HG02798 (cell line): Measurements from ENCODE around the gene SUSD6.
A peak's percentile ranks its signal among the peaks of the same experiment; 100 is the strongest.
"Not testable (repeated sequence)": the region's sequence is repeated elsewhere in the genome, so short reads cannot be mapped to it uniquely, and the experiment has no call there.

Experiments used
- ATAC-seq: cut with Tn5 transposase; IDR thresholded peaks from one replicate; pipeline ENCODE4 v1.9.1; 2021; ENCODE audit warnings: mild to moderate bottlenecking; ENCODE audit not compliant: unreplicated experiment, poor library complexity

Gene SUSD6

DNA sequence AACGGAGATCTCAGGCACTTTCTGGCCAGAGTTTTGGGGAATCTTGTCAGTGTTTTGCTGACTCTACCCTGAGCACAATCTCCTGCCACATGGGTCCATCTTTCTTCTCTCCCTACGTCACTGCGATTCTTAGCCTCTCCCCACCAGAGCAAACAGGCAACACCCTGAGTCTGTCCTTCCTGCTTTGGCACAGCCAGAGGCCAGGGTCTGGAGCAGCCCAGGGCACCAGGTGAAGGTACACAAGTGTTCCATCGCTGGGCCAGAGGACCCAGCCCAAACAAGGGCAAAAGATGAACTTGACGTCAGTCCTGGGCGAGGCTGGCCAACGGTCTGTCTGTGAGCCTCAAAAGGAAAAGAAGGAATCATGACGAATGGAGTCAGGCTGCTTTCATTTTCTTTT is 24.0 kb upstream of the SUSD6 start:
- ATAC-seq, result no peak

DNA sequence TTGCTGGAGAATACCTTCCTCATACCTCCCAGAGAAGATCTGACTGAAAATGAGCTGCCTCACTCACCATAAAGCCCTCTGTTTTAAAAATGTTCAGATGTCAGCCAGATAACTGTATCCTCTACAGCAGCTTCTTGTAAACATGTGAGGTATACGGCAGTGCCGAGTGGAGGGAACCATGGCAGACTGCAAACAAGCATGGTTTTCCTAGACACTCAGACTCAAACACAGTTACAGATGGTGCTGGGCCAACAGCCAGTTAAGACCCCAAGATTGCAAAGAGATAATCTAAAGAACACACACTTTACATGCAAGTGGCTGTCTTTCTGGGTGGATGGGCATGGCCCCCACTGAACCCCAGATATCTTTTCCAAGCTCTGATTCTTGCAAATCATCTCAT is 20.1 kb upstream of the SUSD6 start:
- ATAC-seq, result no peak

DNA sequence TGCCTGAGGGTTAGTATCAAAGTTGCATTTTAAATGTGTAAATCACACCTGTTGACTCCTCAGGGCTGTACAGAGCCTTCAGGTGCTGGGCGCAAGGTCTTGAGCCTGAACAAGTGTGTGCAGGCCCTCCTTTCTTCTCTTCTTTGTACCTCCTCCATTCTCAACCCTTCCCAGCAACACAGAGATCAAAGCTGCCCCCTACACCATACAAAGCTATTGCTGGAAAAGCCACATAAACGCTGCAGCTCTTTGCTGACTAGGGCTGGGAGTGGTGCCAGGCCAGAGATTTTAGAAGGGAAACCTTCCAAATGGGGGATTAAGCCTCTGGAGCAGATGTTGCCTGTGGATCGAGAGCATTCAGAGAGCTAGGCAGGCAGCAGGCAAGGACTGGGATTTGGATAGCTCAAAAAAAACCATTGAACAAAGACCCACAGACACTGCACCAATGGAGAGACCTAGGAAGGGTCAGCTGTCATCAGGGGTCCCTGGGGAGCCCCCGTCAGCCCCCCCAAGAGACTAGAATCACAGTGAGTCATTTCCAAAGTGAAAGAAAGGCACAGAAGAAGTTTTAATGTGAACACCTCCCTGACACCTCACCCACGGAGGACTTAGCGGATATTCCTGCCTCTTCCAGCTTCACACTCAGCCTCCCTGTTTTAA is 18.2 kb upstream of the SUSD6 start:
- ATAC-seq, result no peak

DNA sequence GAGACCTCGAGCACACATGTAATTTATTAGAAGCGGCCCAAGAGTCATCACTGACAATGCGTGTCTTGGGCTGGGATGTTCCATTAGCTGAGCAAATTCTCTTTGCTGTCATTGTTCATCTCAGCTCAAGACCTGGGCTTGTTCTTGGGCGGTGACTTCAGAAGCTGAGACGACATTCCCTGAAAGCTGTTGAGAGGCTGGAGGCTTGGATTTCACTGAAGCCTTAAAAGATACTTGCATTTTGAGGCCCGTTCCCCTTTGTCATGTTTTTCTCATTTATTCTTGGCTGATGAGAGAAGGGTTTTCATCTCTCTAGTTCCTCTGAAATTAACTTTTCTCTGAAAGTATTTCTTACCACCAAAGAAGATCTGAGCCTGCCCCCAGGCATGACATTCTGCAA is 16.6 kb upstream of the SUSD6 start:
- no peak for ATAC-seq

DNA sequence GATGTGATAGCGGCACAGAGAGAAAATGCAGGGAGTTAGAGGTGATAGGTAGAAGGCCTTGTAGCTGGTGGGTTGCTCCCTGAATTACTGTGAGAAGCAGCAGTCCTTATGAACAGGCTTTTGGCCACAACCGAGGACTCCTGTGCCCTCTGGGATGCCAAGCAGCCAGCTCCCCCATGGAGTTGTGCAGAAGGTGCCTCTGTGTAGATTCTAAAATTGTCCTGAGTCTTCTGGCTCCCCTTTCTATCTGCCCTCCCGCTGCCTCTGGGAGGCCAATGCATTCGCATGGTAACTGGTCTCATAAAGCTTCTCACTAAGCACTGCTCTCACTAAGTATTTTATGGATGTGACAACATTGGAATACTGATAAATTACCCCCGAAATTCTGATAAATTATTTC is 16.1 kb upstream of the SUSD6 start:
- ATAC-seq, result no peak

DNA sequence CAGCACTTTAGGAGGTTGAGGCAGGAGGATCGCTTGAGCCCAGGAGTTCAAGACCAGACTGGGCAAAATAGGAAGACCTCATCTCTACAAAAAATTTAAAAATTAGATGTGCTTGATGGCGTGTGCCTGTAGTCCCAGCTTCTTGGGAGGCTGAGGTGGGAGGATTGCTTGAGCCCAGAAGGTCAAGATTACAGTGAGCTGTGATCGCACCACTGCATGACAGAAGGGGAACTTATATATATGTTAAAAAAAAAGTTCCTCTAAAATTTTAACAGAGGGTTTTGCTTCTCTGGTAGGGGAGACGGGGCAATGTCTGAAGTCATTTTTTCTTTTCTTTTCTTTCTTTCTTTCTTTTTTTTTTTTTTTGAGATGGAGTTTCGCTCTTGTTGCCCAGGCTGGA is 12.0 kb upstream of the SUSD6 start:
- not testable (repeated sequence) for ATAC-seq

DNA sequence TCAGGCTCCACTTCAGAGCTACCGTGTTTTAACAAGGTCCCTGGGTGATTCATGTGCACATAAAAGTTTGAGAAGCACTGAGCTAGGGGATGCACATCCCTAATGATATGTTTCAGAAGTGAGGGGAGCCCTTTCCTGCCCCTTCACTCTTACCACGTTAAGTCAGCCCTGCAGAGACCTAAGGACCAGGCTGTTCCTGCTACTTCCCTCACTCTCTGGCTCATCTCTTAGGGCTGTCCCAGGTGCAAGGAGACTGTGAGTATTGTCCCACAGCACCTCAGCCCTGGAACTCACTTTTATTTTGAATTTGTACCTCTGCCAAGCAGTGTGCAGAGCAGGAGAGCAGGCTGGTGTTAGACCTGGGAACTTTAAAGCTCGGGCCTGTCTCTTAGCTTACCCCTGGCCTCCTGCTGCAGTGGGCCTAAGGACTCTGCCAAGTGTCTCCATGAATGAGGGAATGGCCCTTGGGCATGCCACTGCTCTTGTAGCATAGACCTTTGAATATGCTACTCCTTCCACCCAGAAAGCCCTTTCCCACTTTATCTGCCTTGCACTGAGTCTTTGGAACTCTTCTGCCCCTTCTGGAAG is 11.0 kb upstream of the SUSD6 start:
- ATAC-seq, result no peak

DNA sequence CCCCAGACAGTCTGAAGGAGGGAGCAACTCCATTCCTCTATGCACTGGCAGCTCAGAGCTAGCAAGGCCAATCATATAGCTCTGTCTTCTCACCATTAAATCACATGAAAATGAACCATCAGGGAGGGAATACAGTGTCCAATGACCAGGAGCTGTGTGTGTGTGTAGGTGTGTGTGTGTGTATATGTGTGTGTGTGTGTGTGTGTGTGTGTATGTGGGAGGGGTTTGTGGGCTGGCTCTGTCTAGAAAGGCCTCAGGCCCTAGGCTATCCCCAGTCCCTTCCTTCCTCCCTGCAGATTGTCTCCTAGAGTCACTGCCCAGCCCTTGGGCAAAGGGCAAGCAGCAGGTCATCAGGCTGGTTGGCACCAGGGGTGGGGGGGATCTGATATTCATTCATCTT is 5.7 kb upstream of the SUSD6 start:
- ATAC-seq, result no peak

DNA sequence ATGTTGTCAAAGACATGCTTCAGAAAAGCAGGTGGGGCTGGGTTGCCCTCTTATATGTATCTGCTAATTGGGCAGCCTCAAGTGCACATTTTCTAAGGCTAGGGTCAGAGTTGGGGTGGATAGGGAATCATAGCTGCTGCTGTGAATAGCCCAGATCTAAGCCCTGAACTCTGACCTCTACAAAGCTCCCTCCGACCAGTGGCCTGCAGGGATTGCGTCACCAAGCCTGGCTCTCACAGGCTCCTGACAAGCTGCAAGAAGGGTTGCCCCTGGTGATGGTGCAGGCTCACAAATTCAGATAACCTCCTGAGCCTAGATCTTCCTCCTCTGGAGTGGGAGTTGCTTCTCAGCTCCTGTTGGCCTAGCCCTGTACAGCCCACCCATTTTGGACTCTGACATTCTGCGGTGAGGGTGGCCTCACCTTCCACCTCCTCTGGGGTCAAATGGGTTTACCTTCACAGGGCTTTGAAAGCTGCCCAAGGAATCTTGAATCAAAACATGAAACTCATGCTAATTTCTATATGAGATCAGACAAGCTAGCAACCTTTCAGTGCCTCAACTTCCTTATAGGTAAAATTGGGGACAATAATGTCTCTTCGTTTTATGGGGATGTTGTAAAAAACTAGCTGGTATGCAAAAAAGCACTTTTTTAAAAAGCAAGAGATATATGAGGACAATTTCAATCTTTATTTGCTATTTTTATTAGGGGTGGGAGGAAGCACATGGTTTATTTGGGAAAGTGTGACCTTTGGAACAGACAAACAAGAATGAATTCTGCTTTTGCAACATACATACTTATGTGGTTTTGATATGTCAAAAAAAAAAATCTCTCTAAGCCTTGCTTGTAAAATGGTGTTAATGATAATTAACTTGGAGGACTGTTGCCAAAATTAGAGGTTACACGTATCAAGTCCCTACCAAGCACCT is 4.9 kb upstream of the SUSD6 start:
- ATAC-seq, result no peak

DNA sequence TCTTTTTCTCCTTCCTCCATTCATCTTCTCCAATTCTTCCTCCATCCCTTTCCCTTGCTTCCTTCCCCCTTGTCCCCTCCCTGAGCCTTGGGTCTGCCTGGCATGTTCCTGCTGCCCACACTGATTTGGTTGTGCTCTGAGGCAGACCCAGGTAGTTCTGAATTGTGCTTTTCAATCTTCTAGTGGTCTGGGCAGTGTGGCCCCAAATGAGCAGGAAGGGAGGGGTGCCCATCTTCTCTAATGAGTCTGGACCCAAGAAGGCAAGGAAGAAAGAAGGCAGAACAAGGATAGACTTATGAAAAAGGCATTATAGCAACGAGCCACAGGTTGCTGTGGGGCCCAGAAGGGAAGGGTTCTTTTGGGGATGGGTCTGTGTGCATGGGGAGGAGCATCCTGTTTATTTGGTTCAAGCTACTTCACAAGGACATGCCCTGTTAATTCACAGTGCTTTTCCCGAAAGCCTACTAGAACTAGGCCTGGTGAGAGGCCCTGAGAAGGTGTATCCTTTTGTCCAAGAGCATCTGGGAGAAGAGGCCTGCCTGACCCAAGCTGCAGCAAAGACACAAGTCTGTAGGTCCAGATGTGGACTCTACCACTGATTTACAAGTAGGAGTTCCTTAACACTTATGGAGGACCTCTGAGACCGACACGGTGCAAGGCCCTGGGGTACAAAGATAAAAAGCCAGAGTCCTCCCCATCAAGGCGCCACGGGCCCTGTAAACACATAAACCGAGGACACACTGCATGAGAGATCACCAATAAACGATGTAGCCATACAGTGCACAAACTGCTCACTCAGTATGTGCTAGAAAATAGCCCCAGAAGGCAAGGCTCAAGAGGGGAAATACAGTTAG is 1.1 kb upstream of the SUSD6 start:
- ATAC-seq, result no peak

DNA sequence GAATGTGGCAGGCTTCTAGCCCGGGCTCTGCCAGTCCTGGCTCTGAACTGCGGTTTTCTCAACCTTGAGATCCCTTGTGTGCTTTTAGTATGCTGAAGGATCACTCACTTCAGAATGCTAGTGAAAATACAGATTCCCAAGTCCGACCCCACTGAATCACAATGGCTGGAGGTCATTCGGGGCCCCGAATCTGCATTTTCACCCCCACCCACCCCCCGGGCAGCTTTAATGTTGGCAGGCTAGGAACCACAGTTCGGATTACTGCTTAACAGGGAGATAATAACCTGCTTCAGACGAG is 573 bp upstream of the SUSD6 start:
- no peak for ATAC-seq

DNA sequence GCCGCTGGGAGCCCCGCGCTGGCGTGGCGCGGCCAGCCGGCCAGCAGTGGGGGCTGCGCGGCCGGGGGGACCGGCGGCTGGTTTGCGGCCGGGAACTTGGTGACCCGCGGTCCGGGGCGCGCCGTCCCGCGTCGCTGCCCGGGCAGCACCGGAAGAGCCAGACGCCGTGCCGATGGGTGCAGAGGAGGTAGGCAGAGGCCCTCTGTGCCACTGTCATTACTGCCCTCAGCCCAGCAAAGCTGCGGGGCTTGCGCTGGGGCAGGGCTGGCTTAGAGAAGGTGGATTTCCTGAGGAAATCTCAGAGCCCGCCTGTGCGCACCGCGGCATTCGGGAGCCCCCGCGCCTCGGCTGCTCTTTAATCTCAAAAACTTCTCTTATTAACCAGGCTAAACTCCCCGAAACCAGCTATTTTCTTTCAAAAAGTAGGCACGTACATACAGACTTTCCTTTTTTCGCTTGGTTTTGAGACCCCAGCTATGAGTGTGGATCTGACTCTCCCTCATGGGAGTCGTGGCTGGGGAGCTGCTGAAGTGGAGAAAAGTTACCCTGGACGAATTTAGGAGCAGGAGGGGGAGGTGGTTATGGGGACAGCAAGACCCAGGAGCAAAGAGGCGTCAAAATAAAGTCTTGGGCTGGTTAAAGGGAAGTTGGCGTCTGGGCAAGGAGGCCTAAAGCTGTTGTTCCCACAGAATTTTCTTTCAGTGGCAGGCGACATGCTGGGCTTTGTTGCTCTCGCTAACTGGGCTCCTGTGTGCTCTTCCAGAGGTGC is 802 bp downstream of the SUSD6 start:
- peak; percentile 14 for ATAC-seq

DNA sequence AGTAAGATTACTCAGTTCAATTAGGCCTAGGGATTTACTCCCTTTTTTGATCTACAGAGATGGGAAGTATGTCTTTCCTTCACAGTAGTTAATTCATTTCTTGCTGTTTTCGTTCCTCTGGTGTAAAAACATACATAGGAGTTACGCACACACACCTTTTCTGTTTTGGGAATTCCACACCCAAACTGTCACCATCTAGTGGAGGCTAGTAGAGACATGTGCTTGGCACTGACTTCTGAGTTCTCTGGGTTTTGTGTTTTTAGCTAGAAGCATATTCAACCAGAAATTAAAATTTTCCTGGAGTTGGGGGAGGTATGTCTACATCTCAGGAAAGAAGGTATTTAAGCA is 1.4 kb downstream of the SUSD6 start:
- ATAC-seq, result no peak

DNA sequence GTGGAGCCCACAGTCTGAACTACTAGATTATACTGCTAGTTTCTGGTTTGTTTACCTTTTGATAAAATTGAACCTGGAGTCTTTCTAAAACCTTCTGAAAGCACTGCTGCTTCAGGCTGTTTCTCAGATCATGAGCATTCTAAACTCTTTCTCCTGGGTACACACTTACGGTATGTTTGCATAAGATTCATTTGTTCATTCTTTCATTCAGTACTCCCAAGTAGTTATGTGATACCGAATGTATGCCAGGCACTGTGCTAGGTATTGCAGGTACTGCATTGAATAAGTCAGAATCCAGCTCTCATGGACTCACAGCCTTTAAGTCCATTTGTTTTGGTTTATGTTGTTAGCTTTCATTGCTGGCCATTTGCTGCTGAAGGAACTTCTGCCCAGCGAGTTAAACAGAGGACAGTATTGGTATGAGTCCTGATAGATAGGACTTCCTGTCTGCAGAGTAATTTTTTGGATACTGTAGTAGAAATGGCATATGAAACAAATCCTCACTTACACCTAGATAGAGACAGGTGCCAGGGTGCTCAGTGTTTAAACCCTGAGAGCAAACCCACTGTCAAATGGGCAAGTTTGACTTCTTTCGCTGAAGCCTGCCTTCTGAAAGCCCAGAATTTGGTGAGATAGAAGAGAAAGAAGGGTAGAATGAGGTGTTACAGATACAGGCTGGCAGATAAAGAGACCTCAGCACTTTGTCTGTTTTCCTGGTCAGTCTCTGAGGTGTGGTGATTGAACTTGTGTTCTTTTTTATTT is 2.1 kb downstream of the SUSD6 start:
- no peak for ATAC-seq

DNA sequence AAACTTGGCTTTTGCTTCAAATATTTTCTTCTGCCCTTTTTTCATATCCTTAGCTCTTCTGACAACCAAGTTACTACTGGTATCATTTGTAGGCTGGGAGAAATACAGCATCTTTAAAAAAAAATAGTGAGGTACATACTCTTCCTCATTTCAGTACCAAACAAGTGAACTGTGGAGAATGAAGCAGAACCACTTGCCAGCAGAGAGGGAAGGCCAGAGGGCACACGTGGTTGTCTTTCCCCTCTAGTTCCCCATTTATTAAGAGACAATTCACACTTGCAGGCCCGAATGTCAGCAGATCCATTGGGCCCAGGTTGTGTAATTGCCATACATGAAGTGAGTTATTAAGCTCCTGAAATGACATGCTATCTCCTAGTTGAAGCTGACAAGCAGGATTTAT is 3.2 kb downstream of the SUSD6 start:
- no peak for ATAC-seq

DNA sequence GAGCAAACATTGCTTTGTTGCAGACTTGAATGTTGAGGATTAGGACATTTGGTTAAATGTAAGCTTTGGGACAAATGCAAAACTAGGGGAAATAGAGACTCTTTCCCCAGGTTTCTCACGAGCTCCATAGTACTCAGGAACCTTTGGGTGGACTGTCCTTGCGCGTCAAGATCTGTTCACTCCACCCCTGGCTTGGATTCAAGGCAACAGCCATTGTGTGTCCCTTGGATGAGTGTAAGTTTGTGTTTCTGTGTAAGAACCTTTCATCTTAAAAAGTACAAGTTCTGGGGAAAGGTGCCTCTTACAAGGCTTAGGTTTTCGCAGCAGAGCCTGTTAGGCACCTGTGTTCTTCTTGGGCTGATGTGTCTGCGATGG is 3.7 kb downstream of the SUSD6 start:
- no peak for ATAC-seq

DNA sequence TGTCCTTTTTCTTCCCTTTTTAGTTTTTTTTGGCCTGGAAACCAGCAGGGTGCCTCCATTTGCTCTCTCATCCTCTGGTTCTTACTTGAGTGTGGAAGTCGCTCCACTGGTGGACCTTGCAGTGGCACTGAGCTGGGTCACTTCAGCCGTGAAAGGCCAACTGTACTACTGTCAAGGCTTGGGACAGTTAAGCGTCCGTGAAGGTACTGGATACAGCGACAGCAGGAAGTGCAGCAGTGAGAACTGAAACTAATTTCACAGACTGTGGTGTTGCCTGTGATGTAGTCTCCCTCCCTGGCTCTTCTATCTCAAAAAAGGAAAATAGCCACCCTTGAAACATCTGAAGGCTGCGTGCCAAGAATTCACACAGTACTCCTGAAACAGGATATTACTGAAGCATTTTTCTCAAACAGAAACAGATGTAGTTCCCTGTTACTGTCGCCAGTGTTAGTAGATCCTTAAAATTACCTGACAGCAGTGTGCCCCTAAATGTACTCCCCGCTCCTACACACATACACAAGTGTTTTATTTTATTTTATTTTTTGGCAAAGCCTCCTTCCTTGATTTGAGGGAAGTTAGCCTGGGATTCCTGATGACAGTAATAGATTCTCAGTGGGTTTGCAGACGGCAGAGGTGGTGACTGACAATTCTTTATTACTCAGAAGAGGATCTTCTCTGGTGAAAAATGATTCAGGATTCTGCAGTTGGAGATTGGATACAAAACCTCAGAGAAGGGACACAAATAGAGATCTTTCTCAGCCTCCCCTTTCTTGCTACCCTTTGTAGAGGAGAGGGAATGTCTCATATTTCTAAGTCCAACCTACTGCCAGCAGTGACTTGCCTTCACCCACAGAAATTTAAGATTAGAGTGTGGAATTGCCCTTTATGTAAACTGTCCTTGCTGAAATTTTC is 4.4 kb downstream of the SUSD6 start:
- peak; percentile 52 for ATAC-seq

DNA sequence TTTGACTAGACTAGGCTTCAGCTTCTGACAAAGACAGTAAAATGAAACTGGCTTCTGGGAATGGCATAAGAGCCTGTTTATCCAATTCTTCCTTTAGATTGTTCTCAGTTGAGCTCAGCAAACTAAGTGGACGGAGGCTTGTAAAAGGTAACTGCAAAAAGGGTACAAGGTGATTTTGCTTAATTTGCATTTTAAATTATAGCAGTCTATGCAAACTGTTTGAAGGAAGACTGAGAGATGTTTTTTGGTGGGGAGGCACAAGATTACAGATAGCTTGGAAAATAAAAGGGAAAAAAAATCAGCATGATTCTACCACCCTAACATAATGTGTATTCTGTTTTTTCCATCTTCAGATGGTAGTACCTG is 5.0 kb downstream of the SUSD6 start:
- no peak for ATAC-seq

DNA sequence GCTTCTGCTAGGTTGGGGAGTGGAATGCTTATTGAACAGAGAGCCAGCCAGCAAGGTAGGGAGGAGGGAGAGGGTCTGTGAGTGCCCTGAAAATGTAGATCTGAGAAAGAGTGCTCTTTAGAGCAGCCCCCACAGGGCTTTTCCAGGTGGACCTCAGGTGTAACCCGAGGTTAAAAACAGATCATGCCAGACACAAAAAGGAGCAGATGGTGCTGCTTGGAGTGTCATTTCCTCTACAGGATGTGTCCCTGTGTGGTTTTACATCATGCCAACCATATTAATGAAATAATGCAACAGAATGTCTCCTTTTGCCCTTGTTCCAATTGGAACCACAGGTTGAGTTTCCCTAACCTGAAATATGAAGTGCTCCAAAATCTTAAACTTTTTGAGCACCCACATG is 6.4 kb downstream of the SUSD6 start:
- ATAC-seq, result no peak
